H9 (cell line): Measurements from ENCODE around the gene CDKL1. TPM values are rescaled to one million over a fixed set of nuclear protein-coding genes. Genes with fewer than 3 reads are reported as not detected.

ENCODE experiments used
- DNase-seq: peaks from one replicate; pipeline ENCODE4 v3.0.0-alpha.2; 2017
- H2AFZ ChIP-seq: one replicate; pipeline ENCODE4 v1.6.1; 2013; ENCODE audit warnings: mild to moderate bottlenecking, low read length, control low read depth, moderate library complexity
- H2AK5ac ChIP-seq: 2 replicates; pipeline ENCODE4 v1.6.1; 2013; ENCODE audit warnings: low read length, control low read depth, mixed read lengths; ENCODE audit not compliant: insufficient read length
- H2BK120ac ChIP-seq: one replicate; pipeline ENCODE4 v1.6.1; 2013; ENCODE audit warnings: low read depth, mild to moderate bottlenecking, low read length, control low read depth, inconsistent platforms; ENCODE audit not compliant: poor library complexity, severe bottlenecking
- H2BK12ac ChIP-seq: 2 replicates; pipeline ENCODE4 v1.6.1; 2013; ENCODE audit warnings: low read length, control low read depth, mixed read lengths, low read depth; ENCODE audit not compliant: insufficient read length
- H2BK15ac ChIP-seq: 2 replicates; pipeline ENCODE4 v1.6.1; 2013; ENCODE audit warnings: low read depth, low read length, control low read depth
- H2BK20ac ChIP-seq: one replicate; pipeline ENCODE4 v1.6.1; 2013; ENCODE audit warnings: low read depth, mild to moderate bottlenecking, low read length, control low read depth, inconsistent platforms; ENCODE audit not compliant: poor library complexity, severe bottlenecking
- H2BK5ac ChIP-seq: 2 replicates; pipeline ENCODE4 v1.6.1; 2013; ENCODE audit warnings: low read length, control low read depth, mixed read lengths; ENCODE audit not compliant: insufficient read length
- H3K14ac ChIP-seq: 2 replicates; pipeline ENCODE4 v1.6.1; 2013; ENCODE audit warnings: low read length, control low read depth; ENCODE audit not compliant: insufficient read depth
- H3K18ac ChIP-seq: 2 replicates; pipeline ENCODE4 v1.6.1; 2013; ENCODE audit warnings: low read depth, mild to moderate bottlenecking, mixed read lengths, low read length, control low read depth; ENCODE audit not compliant: insufficient read length
- H3K23ac ChIP-seq: 2 replicates; pipeline ENCODE4 v1.6.1; 2013; ENCODE audit warnings: low read length, control low read depth, mixed read lengths, low read depth; ENCODE audit not compliant: insufficient read length
- H3K23me2 ChIP-seq: 2 replicates; pipeline ENCODE4 v1.6.1; 2013; ENCODE audit warnings: low read depth, mild to moderate bottlenecking, mixed read lengths, low read length, control low read depth; ENCODE audit not compliant: insufficient read length, poor library complexity, severe bottlenecking
- H3K27ac ChIP-seq: 2 replicates; pipeline ENCODE4 v1.5.1; 2013; ENCODE audit warnings: low read length, control low read depth, mixed read lengths, low read depth; ENCODE audit not compliant: insufficient read length
- H3K27me3 ChIP-seq: 2 replicates; pipeline ENCODE4 v1.6.1; 2013; ENCODE audit warnings: low read length, control low read depth, inconsistent platforms; ENCODE audit not compliant: insufficient read depth
- H3K4ac ChIP-seq: 2 replicates; pipeline ENCODE4 v1.6.1; 2013; ENCODE audit warnings: low read depth, mild to moderate bottlenecking, control low read depth, inconsistent platforms, low read length, moderate library complexity
- H3K4me1 ChIP-seq: 2 replicates; pipeline ENCODE4 v1.6.1; 2013; ENCODE audit warnings: low read length, control low read depth, inconsistent platforms; ENCODE audit not compliant: insufficient read depth
- H3K4me2 ChIP-seq: 2 replicates; pipeline ENCODE4 v1.6.1; 2013; ENCODE audit warnings: low read length, control low read depth, mixed read lengths; ENCODE audit not compliant: insufficient read length, insufficient read depth
- H3K56ac ChIP-seq: 2 replicates; pipeline ENCODE4 v1.6.1; 2013; ENCODE audit warnings: low read depth, mild to moderate bottlenecking, mixed read lengths, low read length, control low read depth; ENCODE audit not compliant: insufficient read length
- H3K79me1 ChIP-seq: 2 replicates; pipeline ENCODE4 v1.6.1; 2013; ENCODE audit warnings: low read depth, mild to moderate bottlenecking, moderate library complexity, low read length, control low read depth, inconsistent platforms; ENCODE audit not compliant: insufficient read depth, poor library complexity, severe bottlenecking
- H3K79me2 ChIP-seq: 2 replicates; pipeline ENCODE4 v1.6.1; 2013; ENCODE audit warnings: low read length, control low read depth, inconsistent platforms; ENCODE audit not compliant: insufficient read depth
- H3K9ac ChIP-seq: 2 replicates; pipeline ENCODE4 v1.6.1; 2013; ENCODE audit warnings: low read length, control low read depth, mixed read lengths; ENCODE audit not compliant: insufficient read length; ENCODE audit errors: extremely low read depth
- H3K9me3 ChIP-seq: one replicate; pipeline ENCODE4 v1.6.1; 2013; ENCODE audit warnings: low read depth, low read length, inconsistent platforms; ENCODE audit not compliant: control insufficient read depth
- H3T11ph ChIP-seq: one replicate; pipeline ENCODE4 v1.6.1; 2013; ENCODE audit warnings: mild to moderate bottlenecking, low read length, control low read depth, inconsistent platforms
- H4K20me1 ChIP-seq: one replicate; pipeline ENCODE4 v1.6.1; 2013; ENCODE audit not compliant: control insufficient read depth, insufficient read length, insufficient read depth
- H4K5ac ChIP-seq: 2 replicates; pipeline ENCODE4 v1.6.1; 2013; ENCODE audit warnings: low read depth, mild to moderate bottlenecking, mixed read lengths, low read length, control low read depth; ENCODE audit not compliant: insufficient read length
- H4K8ac ChIP-seq: replicated peaks from 2 replicates; pipeline ENCODE4 v1.6.1; 2013; ENCODE audit warnings: low read length, control low read depth, mixed read lengths, low read depth; ENCODE audit not compliant: insufficient read length
- H4K91ac ChIP-seq: 2 replicates; pipeline ENCODE4 v1.6.1; 2013; ENCODE audit warnings: low read depth, mild to moderate bottlenecking, moderate library complexity, mixed read lengths, low read length, control low read depth; ENCODE audit not compliant: insufficient read length
- H3K27ac Mint-ChIP-seq, 3 experiments: 2 replicates in 2 of 3; 3 replicates in 1 of 3; pipeline ENCODE4 v1.8.0; 2020 to 2021; ENCODE audit warnings: mixed read lengths in 3 of 3, mild to moderate bottlenecking in 1 of 3, moderate library complexity in 1 of 3
- H3K27me3 Mint-ChIP-seq: 2 replicates; pipeline ENCODE4 v1.8.0; 2021; ENCODE audit warnings: low read depth, mild to moderate bottlenecking, moderate library complexity, mixed read lengths
- H3K36me3 Mint-ChIP-seq, 3 experiments: 2 replicates in 2 of 3; 3 replicates in 1 of 3; pipeline ENCODE4 v1.8.0; 2020 to 2021; ENCODE audit warnings: low read depth in 3 of 3, mixed read lengths in 3 of 3; ENCODE audit not compliant: insufficient read depth in 1 of 3
- H3K4me1 Mint-ChIP-seq, 2 experiments: 2 replicates each; pipeline ENCODE4 v1.8.0; 2020; ENCODE audit warnings: mixed read lengths in 2 of 2
- H3K4me3 Mint-ChIP-seq, 2 experiments: 2 replicates in 1 of 2; 3 replicates in 1 of 2; pipeline ENCODE4 v1.8.0; 2020 to 2021; ENCODE audit warnings: mild to moderate bottlenecking in 2 of 2, mixed read lengths in 2 of 2, moderate library complexity in 1 of 2
- H3K9me3 Mint-ChIP-seq, 2 experiments: 2 replicates in 1 of 2; 3 replicates in 1 of 2; pipeline ENCODE4 v1.8.0; 2020; ENCODE audit warnings: mild to moderate bottlenecking in 2 of 2, mixed read lengths in 2 of 2, moderate library complexity in 1 of 2
- WGBS: extraction: QIAGEN DNeasy Blood & Tissue Kit; methylation state at CpG from one replicate; pipeline ENCODE4 v1.1.7; 2013; ENCODE audit warnings: missing lambda C conversion rate, low lambda C conversion rate, mixed read lengths; ENCODE audit not compliant: insufficient read length; ENCODE audit errors: extremely low coverage; 5-methylcytosine and 5-hydroxymethylcytosine counted together
- total RNA-seq: library from RNA; stranded (reverse); gene quantifications from 2 replicates; pipeline ENCODE4 v1.2.1, GENCODE V29; 2021
- TF ChIP-seq, protein P1 (sequence below): fragments of 200-600 bp; sonication (generic); conservative IDR thresholded peaks from 3 replicates; pipeline ENCODE4 v1.8.0; 2021; ENCODE audit warnings: antibody characterized with exemption, mild to moderate bottlenecking

CDKL1 gene
- total RNA-seq, 1 experiment from 2014 or later, result 0.72 TPM

DNA sequence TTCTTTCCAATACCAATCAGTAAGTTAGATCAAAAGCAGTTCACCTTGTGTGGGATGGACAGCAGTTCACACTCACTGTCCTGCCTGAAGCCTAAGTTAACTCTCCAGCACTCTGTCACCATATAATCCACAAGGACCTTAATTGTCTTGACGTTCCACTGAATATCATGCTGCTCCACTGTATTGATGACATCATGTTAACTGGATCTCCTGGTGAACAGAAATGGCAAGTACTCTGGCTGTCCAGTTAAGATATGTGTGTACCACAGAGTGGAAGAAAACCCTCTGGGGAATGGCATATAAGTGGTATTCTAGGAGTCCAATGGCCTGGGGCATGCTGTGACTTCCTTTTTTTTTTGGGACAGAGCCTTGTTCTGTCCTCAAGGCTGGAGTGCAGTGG, 16.2 kb downstream of the CDKL1 start:
- H3T11ph ChIP-seq, result no peak overlapping the region
- H3K4me1 Mint-ChIP-seq, result no peaks in the 10 kb centered on the region
- no peak overlapping the region for H2AFZ ChIP-seq
- WGBS, result no CpG with 5 or more reads among the region's 1 CpG
- H3K79me2 ChIP-seq, result no peaks in the 10 kb centered on the region
- H3K27me3 Mint-ChIP-seq, result no peaks in the 10 kb centered on the region; the same call in 1 of the 2 replicates
- H3K9ac ChIP-seq, result no peak overlapping the region
- H3K27ac ChIP-seq, result no peak overlapping the region
- H4K5ac ChIP-seq, result no peak overlapping the region
- H3K9me3 ChIP-seq, result no peaks in the 10 kb centered on the region
- H3K4me3 Mint-ChIP-seq, result no peak overlapping the region
- no peak overlapping the region for H2BK12ac ChIP-seq
- H2BK20ac ChIP-seq, result no peak overlapping the region
- no peaks in the 10 kb centered on the region for H3K79me1 ChIP-seq
- no peaks in the 10 kb centered on the region for H3K27me3 ChIP-seq
- H3K27ac Mint-ChIP-seq, result no peak overlapping the region; a peak in 1 of 7 replicates
- H3K14ac ChIP-seq, result no peak overlapping the region
- H2BK5ac ChIP-seq, result no peak overlapping the region
- H3K23ac ChIP-seq, result no peak overlapping the region
- no peak for DNase-seq
- no peak overlapping the region for H3K4ac ChIP-seq
- H3K56ac ChIP-seq, result no peak overlapping the region
- H4K20me1 ChIP-seq, result no peaks in the 10 kb centered on the region
- H3K23me2 ChIP-seq, result no peaks in the 10 kb centered on the region
- H2BK15ac ChIP-seq, result no peak overlapping the region
- TF ChIP-seq, protein P1, sequence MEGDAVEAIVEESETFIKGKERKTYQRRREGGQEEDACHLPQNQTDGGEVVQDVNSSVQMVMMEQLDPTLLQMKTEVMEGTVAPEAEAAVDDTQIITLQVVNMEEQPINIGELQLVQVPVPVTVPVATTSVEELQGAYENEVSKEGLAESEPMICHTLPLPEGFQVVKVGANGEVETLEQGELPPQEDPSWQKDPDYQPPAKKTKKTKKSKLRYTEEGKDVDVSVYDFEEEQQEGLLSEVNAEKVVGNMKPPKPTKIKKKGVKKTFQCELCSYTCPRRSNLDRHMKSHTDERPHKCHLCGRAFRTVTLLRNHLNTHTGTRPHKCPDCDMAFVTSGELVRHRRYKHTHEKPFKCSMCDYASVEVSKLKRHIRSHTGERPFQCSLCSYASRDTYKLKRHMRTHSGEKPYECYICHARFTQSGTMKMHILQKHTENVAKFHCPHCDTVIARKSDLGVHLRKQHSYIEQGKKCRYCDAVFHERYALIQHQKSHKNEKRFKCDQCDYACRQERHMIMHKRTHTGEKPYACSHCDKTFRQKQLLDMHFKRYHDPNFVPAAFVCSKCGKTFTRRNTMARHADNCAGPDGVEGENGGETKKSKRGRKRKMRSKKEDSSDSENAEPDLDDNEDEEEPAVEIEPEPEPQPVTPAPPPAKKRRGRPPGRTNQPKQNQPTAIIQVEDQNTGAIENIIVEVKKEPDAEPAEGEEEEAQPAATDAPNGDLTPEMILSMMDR, result no peak
- H3K4me2 ChIP-seq, result no peak overlapping the region
- no peak overlapping the region for H4K8ac ChIP-seq
- H3K9me3 Mint-ChIP-seq, result no peaks in the 10 kb centered on the region
- no peak overlapping the region for H3K18ac ChIP-seq
- no peaks in the 10 kb centered on the region for H3K4me1 ChIP-seq
- no peak overlapping the region for H2AK5ac ChIP-seq
- no peak overlapping the region for H4K91ac ChIP-seq
- no peak overlapping the region for H2BK120ac ChIP-seq
- H3K36me3 Mint-ChIP-seq, result no peaks in the 10 kb centered on the region
